GDM1 (cell line): Measurements from ENCODE around the gene GIGYF2.

Experiments
- DNase-seq: peaks from one replicate; lab custom pipeline; 2025; lab: John Stamatoyannopoulos, UW

Gene GIGYF2

GRCh38 chr2:232761301-232761907, 64.3 kb downstream of the GIGYF2 start:
- no peak for DNase-seq

DNA sequence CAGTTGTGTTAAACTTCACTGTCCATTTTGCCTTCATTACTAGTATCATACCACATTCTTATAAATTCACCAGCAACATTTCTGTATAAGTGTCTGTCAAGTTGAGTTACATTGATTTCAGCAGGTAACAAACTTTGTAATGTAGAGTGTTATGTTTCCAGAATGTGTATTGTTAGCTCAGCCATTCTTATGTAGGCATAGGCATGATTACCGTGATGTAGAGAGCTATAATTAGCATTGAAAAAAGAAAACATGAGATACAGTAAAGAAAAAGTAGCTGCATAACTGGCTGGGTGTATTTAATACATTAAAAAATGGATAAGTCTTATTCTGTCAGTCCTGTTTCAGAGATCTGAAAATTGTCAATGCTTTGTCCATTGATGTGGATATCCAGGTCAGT, 70.7 kb downstream of the GIGYF2 start:
- DNase-seq, result no peak

DNA sequence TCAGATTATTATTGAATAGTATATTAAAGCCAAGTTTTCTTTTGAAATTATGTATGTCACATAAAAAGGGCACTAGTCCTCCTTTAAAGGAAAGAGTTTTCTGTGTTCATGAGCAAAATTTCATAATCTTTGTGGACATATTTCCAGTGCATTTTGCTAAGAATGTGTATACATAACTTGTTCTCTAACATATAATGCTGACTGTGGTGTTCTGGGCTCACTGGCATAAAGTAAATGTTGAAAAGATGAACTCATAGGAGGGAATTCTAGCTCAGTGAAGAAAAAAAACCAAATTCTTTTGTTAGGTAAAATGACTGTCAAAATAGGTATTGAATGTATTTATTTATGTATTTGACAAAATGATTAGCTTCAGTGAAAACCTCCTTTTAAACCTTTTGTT, 73.1 kb downstream of the GIGYF2 start:
- no peak for DNase-seq

- no peak for DNase-seq
Observed at GRCh38 chr2:232771870-232772269, 74.7 kb downstream of the GIGYF2 start.

GRCh38 chr2:232772531-232772930, 75.4 kb downstream of the GIGYF2 start:
- no peak for DNase-seq

- no peak for DNase-seq
Observed at GRCh38 chr2:232773815-232774214, 76.7 kb downstream of the GIGYF2 start.

- no peak for DNase-seq
Observed at GRCh38 chr2:232776435-232776834, 79.3 kb downstream of the GIGYF2 start, which contains the start of gene KCNJ13. KCNJ13 (minus strand) TSS chr2:232776565; CDS start chr2:232771362, 5,203 bp downstream.

DNA sequence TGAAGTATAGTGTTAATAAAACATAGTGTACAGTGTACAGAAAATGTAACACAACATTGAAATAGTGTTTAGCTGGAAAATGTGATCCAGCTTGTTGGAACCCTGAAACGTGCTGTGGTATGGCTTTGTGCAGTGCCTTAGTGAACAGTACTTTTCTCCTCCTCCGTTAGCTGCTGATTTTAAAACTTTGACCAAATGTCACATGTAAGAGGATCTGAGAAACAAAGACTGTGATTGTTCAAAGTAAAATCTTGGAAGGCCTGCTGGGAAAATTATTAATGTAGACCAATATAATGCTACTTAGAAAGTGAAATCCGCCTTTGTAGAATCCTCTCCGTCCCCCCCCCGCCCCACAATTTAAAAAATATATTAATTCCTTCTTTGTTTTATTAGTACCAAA, 80.1 kb downstream of the GIGYF2 start:
- DNase-seq, result no peak

- DNase-seq, result no peak
Observed at GRCh38 chr2:232779465-232779864, 82.3 kb downstream of the GIGYF2 start.

DNA sequence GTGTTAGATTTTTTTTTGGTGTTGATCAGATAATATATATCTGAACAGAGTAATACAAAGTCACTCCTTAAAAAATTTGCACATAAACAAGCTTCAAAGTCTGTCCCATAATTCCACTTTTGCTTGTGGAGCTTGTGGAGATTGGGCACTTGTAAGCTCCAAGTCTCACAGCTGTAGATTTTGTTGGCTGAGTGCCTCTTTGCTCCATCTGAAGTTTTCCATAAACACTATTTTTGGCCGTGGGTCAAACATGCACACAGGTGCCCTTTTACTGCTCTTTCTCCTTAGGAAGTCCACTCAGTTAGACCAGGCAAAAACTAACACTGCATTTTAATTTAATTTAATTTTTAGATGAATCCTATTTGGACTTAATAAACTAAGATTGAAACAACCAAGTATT, 82.8 kb downstream of the GIGYF2 start:
- no peak for DNase-seq

- DNase-seq, result no peak
Observed at GRCh38 chr2:232781765-232782164, 84.6 kb downstream of the GIGYF2 start.

DNA sequence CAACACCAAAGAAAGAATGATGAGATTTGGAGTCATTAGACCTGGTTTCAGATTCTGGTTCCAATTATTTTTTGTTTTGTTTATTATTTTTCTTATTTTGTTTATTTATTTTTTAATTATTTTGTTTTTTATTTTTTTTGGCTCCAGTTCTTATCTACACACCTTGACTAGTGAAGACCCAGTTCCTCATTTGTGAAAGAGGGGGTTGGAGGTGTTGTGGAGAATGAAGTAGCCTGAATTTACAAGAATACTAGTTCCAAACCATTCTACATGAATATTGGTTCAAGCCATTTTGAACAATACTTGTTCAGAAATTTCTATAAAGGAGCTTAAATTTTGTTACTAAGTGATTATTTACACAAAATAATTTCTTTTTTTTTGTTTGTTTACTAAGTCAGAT, 86.1 kb downstream of the GIGYF2 start:
- DNase-seq, result no peak

DNA sequence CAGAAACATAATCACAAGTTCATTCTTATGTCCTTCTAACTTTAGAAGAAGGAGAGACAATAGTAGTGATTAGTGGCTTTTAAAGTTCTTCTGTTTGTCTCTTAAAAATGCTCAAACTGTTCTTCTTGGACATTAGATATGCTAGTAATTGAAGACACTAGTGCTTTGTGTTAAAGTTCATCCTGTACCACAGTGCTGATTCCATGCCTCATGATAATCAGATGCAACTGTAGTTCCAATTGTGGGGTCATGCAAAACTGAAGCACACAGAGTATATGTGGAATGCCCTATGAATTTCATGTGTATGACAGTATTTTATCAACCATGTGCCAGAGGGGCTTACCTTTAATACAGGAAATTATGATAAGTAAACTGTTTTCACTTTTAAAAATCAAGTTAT, 90.7 kb downstream of the GIGYF2 start:
- DNase-seq, result no peak

DNA sequence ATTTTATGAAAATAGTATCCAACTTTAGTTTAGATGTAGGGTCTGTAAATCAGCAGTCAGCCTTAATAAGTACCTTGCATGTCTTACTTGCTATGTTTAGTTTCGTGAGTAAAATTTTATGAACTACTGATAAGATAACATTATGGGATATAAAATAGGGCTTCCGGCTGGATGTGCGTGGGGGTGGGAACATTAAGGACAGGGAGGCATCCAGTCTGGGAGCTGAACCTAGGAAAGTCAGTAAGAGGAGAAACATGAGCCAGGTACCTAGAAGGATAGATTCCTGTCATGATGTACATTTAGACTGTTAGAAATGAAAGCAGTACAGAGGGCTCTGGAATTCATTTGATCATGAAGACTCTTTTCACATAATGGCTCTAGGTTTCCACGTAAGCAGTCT, 92.0 kb downstream of the GIGYF2 start:
- no peak for DNase-seq

DNA sequence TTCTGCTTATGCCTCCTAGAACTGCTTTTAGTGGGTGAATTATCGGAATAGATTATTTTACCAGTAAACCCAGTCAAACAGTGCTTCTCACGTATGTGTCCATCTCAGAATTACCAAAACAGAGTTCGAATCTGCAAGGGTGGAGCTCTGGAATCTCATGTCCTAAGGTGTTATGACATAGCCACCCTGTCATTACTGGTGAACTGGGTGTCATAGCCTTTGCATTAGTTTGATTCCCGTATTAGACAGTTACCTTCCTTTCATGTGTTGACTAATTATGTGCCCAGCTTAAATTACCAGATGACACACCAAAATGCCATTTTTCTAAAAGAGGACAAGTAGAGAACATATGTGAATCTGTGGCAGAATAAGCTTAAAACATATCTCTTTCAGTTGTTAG, 94.4 kb downstream of the GIGYF2 start:
- no peak for DNase-seq

GRCh38 chr2:232793271-232793670, 96.1 kb downstream of the GIGYF2 start:
- DNase-seq, result no peak

DNA sequence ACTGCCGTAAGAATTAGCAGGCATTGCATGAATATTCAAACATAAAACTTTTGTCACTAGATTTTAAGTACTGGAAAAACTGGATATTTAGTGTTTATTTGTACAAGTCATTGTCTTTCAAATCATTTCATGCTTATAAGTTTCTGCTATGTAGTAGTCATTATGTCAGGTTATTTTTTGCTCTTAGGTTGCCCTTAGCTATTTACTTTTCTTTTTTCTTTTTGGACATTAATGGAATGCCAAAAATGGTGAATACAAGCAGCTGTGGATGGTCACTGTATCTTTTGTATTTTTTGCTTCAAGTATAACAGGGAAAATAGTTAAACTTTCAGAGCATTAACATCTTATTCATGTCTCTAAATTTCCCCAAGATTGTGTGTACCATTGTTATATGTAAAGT, 97.8 kb downstream of the GIGYF2 start:
- no peak for DNase-seq

DNA sequence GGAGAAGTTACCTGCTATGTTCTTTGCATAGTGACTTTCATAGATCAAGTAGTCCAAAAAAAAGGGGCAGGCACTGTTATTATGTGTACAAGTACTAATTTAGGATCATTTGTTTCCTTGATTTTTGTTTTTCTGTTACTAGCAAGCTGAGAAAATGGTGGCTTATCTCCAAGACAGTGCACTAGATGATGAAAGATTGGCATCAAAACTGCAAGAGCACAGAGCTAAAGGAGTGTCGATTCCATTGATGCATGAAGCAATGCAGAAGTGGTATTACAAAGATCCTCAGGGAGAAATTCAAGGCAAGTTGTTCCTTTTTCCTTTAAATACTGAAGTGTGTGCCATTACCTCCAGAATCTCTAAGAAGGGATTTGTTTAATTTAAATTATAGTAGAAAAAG, 98.8 kb downstream of the GIGYF2 start:
- no peak for DNase-seq

DNA sequence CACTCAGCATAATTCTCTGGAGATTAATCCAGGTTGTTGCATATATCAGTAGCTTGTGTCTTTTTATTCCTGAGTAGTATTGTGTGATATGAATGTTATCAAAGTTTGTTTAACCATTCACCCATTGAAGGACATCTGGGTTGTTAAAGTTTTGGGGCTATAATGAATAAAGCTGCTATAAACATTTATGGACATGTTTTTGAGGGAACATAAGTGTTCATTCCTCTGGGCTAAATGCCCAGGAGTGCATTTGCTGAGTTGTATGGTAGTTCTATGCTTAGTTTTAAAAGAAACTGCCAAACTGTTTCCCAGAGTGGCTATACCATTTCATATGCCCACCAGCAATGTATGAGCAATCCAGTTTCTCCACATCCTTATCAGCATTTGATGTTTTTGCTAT, 101.1 kb downstream of the GIGYF2 start:
- no peak for DNase-seq

- DNase-seq, result no peak
Observed at GRCh38 chr2:232800166-232800565, 103.0 kb downstream of the GIGYF2 start.

DNA sequence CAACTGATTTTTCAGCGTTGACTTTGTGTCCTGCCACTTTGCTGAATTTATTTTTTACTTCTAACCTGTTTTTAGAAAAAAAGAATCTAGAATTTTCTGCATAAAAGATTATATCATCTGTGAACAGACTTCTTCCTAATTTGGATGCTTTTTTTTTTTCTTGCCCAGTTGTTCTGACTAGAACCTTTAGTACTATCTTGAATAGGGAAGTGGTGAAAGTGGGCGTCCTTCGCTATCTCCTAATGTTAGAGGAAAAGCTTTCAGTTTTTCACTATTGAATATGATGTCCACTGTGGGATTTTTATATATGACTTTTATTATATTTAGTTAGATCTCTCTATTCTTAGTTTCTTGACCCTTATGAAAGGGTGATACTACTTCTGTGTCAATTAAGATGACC, 105.0 kb downstream of the GIGYF2 start:
- DNase-seq, result no peak

GRCh38 chr2:232809349-232810124, 112.4 kb downstream of the GIGYF2 start:
- no peak for DNase-seq

- no peak for DNase-seq
Observed at GRCh38 chr2:232810444-232810843, 113.3 kb downstream of the GIGYF2 start.

GRCh38 chr2:232815569-232815968, 118.4 kb downstream of the GIGYF2 start:
- no peak for DNase-seq
